ENCODE data around the gene CCNE1.

CCNE1 gene

DNA sequence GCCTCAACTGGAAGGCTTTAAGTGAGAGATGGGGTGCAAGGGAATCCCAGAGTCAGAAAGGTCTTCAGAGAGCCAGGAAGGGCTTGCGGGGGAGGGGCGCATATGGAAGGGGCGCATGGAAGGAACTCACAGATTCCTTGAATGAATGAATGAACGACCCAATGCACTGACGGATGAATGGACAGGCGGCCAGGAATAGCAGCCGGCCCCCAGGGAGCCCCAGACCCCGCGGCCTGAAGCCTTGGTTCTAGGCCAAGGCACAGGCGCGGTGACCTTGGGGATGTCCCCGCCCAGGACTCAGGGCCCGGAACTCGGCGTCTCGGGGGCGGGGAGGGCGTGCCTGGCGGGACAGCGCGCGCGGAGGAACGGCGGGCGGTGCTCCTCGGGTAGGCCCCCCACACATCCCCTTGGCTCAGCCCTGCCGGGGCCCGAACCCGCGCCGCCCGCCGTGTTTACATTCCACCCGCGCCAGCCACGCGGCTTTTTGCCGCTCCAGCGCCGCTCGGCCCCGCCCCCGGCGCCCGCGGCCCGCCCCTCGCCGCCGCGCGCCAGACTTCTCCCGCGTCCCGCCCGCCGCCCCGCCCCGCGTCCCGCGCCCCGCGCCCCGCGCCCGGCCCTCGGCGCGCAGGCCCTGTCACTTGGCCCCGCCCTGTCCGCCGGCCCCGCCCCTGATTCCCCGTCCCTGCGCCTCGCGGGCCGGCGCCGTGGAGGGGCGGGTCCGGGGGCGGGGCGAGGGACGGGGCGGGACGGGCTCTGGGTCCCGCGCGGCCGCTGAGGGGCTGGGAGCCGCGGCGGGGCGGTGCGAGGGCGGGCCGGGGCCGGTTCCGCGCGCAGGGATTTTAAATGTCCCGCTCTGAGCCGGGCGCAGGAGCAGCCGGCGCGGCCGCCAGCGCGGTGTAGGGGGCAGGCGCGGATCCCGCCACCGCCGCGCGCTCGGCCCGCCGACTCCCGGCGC is at the start of gene CCNE1:
Gene CCNE1, plus strand, starts transcription at position 867 of the 955 bp plus-strand sequence. CDS start 565 bp downstream, outside the sequence.
- peak; percentile 86 to 94 for DNase-seq (ENCODE audit: low read depth in 2 of 2)

GRCh38 chr19:29763196-29763595 is 48.6 kb upstream of the CCNE1 start:
- DNase-seq (ENCODE audit: low read depth in 2 of 2): no peak

DNA sequence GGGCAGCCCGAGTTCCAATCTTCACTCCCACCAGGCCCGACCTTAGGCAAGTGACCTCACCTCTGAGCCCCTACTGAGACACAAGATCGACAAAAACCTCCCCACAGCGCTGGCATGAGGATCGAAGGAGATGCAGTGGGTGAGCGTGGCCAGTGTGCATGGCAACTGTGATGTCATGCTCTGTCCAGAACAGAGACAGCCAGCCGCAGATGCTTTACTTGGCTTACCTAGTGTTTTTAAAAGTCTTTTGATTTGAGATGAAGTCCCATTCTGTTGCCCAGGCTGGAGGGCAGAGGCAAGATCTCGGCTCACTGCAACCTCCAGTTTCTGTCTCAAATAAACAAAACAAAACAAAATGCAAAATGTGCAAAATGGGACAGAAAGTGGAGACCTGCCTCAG is 47.4 kb upstream of the CCNE1 start:
- no peak for DNase-seq (ENCODE audit: low read depth in 2 of 2)

DNA sequence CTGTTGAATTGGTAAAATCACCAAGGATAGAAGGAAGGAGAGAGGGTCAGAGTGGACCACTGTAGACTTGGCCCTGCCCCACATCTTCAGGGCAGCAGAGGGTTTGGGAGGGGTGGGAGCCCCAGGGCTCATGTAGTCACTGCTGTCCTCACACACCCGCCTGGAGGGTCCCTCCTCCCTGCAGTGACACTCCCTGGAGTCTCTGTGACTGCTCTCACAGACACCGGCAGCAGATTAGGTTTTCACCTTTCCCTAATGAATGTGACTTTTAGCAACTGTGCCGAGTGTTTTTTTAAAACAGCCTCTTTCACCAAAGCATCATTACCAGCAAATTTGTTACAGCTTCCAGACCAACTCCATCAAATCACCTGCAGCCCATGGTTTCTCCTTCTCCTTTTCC is 45.7 kb upstream of the CCNE1 start:
- DNase-seq (ENCODE audit: low read depth in 2 of 2): no peak

- DNase-seq (ENCODE audit: low read depth in 2 of 2): no peak
Observed at GRCh38 chr19:29767039-29767735, 44.6 kb upstream of the CCNE1 start.

GRCh38 chr19:29768166-29768565 is 43.6 kb upstream of the CCNE1 start:
- DNase-seq (ENCODE audit: low read depth in 2 of 2): no peak

- DNase-seq (ENCODE audit: low read depth in 2 of 2): no peak
Observed at GRCh38 chr19:29769997-29770396, 41.8 kb upstream of the CCNE1 start.

DNA sequence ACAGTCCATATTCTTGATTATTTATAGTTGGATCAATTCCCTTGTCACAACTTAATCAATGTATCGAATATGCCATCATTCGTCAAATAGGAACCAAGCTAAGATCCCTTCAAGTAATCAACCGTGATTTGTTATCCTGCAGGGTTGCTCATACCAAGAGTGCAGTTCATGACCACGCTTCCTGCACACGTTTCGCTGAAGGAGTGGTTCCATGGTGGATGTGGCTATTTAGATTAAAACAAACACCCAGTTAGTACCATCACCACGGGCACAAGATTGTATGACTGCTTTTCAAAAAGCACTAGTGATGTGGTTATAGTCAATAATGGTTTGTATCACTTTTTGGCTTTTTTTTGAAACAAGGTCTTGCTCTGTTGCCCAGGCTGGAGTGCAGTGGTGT is 41.1 kb upstream of the CCNE1 start:
- no peak for DNase-seq (ENCODE audit: low read depth in 2 of 2)

DNA sequence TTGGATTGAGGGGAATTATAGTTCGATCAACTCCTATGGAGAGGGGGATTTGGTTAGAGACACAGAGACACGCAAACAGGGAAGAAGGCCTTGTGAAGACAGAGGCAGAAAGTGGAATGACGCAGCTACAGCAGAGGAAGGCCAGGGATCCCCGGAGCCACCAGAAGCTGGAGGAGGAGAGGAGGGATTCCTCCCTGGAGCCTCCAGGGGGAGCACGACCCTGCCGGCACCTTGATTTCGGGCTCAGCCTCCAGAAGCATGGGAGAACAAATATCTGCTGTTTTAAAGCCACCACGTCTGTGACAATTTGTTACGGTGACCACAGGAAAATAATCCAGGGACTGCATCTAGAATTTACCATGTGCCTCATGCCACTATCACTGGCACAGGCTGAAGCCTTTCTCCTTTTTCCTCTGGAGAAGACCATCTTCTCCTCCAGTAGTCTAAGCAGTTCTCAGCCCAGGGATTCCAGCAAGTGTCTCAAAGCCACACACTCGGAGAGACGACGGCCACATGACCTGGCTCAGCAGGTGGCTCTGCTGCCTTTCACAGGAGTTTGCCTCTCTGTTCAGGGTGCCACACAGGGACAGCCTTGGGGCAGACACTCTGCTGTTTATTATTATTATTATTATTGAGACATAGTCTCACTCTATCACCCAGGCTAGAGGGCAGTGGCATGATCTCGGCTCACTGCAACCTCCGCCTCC is 39.9 kb upstream of the CCNE1 start:
- DNase-seq (ENCODE audit: low read depth in 2 of 2): no peak

- no peak for DNase-seq (ENCODE audit: low read depth in 2 of 2)
Observed at GRCh38 chr19:29772696-29773095, 39.1 kb upstream of the CCNE1 start.

- no peak for DNase-seq (ENCODE audit: low read depth in 2 of 2)
Observed at GRCh38 chr19:29773141-29773540, 38.6 kb upstream of the CCNE1 start.

GRCh38 chr19:29774126-29774525 is 37.7 kb upstream of the CCNE1 start:
- DNase-seq (ENCODE audit: low read depth in 2 of 2): no peak

DNA sequence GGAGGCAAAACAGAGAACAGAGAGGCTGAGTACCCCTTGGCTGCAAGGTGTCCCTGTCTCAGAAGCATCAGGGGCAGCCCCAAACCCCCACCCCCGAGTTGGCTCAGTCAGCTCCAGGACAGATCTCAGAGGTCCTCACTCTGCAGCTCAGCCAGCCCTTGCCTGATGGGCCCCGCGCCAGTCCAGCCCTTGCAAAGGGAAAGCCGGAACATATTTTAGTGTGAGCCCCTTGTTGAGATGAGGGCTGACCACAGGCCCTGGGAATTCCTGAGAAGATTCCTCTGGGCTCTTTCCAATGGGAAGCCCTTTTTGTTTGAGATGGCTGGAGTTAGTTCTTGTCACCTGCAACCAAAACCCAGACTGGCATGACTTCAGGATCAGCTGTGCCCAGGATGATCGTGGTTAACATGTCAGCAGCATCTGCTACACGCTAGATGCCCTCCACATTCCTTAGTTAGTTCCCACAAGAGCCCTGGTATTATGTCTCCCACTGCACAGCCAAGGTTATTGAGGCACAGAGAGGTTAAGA is 33.9 kb upstream of the CCNE1 start:
- DNase-seq (ENCODE audit: low read depth in 2 of 2): no peak

DNA sequence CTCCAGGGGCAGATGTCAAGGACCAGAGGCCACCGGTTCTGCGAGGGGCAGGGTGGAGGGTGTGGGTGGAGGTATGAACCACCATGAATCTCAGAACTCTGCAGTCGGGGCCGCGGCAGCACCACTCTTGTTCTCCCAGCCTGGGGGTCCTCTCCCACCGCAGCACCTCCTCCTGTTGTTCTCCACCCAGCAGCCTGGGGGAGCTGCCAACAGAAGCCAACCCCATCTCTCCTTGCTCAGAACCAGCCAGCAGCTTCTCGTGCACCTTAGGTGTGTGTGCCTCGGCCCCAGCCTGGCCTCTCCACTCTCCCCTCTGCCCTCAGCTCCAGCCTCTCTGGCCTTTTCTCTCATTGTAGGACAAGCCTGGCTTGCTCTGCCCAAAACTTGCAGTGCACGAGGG is 31.9 kb upstream of the CCNE1 start:
- DNase-seq (ENCODE audit: low read depth in 2 of 2): no peak

DNA sequence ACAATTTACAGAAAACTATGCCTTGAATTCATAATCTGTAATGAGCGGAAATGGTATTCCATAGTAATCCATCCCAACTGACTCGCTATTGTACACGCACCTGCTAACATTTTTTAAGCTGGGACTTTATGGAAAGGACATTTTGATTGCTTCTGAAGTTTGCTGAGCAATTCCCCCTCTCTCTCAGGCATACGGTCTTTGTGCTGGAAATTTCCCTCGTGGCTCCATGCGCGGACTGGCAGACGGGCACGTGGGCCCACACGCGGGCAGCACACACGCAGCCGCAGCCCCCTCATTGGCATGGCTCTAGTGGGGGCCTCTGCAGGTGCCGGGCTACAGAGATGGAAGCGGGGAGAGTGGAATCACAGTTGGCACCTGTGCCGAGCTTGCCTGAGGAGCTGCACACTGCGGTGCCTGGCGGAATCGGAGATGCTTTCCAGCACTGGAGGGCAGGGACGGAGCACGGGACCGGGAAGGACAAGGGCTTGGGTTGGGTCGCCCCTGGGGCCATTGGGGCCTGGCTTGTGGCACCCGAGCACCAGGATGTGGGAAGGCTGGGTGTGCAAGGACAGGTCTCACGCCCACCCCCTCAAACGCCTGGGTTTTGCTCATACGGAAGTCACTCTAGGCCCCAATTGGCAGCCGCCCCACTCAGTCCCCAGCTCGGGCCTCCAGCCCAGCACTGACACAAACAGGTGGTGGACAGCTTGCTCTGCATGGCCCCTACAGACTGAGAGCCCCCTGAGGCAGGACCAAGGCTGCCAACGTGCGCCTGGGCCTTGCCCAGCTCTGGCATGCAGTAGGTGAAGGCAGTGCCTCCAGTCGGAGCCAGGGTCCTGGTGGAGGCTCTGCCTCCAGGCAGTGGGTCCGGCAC is 30.2 kb upstream of the CCNE1 start:
- no peak for DNase-seq (ENCODE audit: low read depth in 2 of 2)

GRCh38 chr19:29782260-29782580 is 29.6 kb upstream of the CCNE1 start:
- no peak for DNase-seq (ENCODE audit: low read depth in 2 of 2)

DNA sequence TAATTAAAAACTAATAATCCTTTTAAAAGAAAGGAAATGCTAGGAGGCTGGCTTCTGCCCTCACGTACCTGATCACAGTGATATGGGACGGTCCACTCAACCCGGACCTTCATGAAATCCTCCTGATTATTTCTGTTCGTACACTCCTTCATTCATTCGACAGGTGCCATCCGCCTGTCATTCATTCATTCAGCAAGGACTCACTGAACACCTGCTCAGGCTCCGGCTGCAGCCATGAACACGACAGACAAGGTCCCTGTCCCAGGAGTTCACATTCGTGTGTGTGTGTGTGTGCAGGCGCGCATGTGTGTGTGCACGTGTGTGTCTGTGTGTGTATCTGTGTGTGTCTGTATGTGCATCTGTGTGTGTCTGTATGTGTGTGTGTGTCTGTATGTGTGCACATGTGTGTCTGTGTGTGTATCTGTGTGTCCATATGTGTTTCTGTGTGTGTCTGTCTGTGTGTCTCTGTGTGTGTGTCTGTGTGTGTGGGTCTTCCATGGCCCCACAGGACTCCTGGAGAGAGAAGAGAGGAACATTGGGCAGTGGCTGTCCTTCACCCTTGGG is 28.1 kb upstream of the CCNE1 start:
- DNase-seq (ENCODE audit: low read depth in 2 of 2): no peak

- no peak for DNase-seq (ENCODE audit: low read depth in 2 of 2)
Observed at GRCh38 chr19:29784598-29785223, 27.1 kb upstream of the CCNE1 start.

DNA sequence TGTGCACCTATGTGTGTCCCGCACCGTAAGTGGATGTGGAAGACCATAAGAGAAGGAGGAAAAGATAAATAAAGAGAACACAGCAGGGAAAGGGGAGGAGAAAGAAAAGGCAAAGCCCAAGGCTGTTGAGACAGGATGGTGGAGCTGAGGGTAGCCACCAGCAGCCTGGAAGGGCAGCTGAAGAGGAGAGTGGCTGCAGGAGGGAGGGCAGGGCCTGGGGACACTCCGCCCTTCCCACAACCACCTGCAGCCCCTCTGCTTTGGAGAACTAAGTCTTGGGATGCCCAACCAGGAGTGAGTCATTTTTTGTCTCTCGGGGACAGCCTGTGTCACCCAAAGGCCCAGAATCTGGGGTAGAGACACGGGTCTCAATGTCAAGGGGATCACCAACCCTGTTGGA is 26.4 kb upstream of the CCNE1 start:
- no peak for DNase-seq (ENCODE audit: low read depth in 2 of 2)

GRCh38 chr19:29785955-29786589 is 25.7 kb upstream of the CCNE1 start:
- DNase-seq (ENCODE audit: low read depth in 2 of 2): no peak

Measured in stimulated activated CD8-positive, alpha-beta memory T cell treated with anti-CD3 and anti-CD28 coated beads, Interleukin-2, amount 100 ng/mL, for 1 hour (primary cell).